Measurements from ENCODE around the gene IFNK.
"Not testable (repeated sequence)": the region's sequence is repeated elsewhere in the genome, so short reads cannot be mapped to it uniquely, and the experiment has no call there.

The IFNK gene

DNA sequence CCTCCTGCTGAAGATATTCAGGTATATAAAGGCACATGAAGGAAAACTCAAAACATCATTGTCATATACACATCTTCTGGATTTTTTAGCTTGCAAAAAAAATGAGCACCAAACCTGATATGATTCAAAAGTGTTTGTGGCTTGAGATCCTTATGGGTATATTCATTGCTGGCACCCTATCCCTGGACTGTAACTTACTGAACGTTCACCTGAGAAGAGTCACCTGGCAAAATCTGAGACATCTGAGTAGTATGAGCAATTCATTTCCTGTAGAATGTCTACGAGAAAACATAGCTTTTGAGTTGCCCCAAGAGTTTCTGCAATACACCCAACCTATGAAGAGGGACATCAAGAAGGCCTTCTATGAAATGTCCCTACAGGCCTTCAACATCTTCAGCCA is at the start of gene IFNK:
Gene IFNK, plus strand, starts transcription at position 55 of the 400 bp plus-strand sequence. Its CDS starts 47 bp downstream, at position 102.
- DNase-seq (ENCODE audit: low spot score) = no peak

DNA sequence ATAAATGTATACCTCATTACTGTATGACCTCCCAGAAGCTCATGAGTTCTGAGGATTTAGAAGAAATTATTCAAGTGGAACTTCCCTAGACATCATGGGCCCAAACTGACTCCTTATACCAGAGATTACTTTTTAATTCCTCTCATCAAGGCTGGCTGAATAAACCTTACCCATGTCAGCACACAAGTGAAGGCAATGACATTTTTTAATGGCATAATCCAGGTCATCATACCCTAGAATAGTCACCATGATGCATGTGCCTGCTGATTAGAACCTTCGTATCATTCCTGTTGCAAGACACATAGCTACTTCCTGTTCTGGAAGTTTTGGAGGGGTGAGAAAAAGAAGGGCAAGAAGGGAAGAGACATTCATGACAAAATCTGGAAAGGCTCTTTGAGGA is 49.8 kb upstream of the IFNK start:
- no peak for DNase-seq (ENCODE audit: low spot score)

GRCh38 chr9:27475057-27475595 is 49.0 kb upstream of the IFNK start:
- DNase-seq (ENCODE audit: low spot score) = no peak

DNA sequence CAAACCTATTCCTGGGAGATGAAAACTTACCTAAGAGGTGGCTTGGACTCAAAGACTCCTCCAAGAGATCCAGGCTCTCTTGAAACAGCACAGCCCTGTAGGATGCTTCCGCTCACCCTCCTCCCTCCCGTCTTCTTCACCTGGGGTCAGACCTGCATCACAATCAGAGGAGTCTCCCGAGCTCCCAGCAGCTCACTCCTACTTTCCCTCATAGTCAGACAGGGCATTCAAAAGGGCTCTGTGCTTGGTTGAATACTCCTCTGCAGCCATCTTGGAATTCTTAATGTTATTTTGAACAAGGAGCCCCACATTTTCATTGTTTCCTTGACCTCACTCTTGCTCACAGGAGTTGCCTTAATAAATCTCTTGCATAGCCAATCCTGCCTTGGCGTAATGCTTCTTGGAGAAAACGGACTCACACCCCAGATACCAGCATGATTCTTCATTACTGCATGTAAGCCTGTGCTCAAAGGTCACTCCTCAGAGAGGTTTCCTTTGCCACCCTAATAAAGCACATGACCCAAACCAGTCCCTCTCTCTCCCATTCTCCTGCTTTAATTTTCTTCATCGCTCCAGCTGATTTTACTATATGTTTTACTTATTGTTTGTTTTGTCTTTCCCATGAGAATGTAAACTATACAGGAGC is 47.1 kb upstream of the IFNK start:
- no peak for DNase-seq (ENCODE audit: low spot score)

GRCh38 chr9:27478322-27478721 is 45.8 kb upstream of the IFNK start:
- no peak for DNase-seq (ENCODE audit: low spot score)

GRCh38 chr9:27482709-27483108 is 41.4 kb upstream of the IFNK start:
- no peak for DNase-seq (ENCODE audit: low spot score)

- no peak for DNase-seq (ENCODE audit: low spot score)
Observed at GRCh38 chr9:27483576-27483975, 40.5 kb upstream of the IFNK start.

GRCh38 chr9:27485158-27485557 is 38.9 kb upstream of the IFNK start:
- no peak for DNase-seq (ENCODE audit: low spot score)

DNA sequence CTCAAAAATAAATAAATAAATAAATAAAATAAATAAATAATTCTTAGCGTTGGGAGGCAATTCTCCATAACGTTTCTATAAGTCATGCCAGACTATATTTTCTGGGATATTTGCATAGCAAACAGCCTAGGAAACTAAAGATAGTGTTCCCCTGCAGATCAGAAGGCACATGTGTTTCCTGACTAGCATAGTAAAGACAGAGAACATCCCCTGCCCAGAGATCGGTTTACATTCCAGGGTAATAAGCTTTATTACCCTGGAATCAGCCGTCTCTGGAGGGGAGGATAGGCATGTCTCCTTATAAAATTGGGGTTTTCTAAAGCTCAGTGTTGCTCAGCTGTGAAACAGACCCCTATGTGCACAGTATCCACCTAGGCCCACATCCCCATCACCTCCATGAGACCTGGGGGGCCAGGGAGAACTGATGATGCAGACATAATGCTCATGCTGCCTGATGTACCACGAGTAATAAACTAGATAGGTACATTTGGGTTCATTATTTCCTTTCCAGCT is 36.9 kb upstream of the IFNK start:
- DNase-seq (ENCODE audit: low spot score) = no peak

GRCh38 chr9:27487927-27488326 is 36.2 kb upstream of the IFNK start:
- no peak for DNase-seq (ENCODE audit: low spot score)

DNA sequence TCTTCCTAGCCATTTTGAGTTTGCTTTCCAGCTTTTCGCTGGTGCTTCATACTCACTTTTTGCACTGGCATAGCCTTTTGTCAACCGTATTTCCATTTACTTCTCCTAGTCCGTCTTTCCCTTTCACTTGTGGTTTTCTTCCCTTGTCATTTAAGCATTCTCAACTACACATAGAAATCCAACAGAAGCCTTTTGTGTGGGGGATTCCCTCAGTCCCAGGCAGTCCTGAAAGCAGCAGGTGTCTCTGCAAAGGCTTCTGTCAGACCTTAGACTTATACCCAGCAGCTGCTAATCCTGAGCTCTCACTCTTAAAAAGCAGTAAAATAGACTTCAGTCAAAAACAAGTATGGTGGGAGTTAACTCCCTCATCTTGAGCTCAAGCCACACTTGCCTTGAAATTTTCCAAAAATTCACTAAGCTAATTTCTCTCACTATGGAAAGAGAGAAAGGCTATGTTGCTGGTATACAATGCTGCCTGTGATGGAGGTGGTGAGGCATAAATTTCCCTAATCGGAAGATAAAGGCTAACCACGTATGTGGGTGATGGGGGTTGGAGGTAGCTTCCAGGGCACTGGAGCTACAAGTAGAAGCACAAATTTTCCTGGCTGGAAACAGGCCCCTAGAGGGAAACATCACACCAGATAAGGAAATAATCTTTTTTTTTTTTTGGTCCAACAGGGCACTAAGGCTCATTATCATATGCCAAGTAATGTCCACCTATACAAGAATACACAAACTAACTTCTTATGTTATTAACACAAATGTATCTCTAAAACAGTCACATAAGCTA is 34.8 kb upstream of the IFNK start:
- no peak for DNase-seq (ENCODE audit: low spot score)

DNA sequence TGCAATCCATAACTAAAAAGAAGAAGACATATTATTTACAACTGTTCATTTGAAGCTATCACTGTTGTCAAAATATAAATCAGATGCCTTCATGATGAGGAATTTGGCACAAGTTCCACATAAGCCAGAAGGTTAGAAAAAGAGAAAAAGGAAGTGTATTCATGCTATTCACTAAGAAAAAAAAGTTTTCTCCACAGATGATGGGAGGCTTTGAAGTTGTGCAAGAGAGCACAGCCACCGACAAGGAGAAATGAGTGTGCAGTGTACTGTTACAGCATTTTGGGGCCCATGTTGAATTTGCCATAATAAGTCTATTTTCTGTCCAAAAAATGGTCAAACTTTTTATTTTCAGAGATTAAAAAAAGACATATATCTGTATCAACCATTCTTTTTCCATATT is 32.9 kb upstream of the IFNK start:
- DNase-seq (ENCODE audit: low spot score) = no peak

DNA sequence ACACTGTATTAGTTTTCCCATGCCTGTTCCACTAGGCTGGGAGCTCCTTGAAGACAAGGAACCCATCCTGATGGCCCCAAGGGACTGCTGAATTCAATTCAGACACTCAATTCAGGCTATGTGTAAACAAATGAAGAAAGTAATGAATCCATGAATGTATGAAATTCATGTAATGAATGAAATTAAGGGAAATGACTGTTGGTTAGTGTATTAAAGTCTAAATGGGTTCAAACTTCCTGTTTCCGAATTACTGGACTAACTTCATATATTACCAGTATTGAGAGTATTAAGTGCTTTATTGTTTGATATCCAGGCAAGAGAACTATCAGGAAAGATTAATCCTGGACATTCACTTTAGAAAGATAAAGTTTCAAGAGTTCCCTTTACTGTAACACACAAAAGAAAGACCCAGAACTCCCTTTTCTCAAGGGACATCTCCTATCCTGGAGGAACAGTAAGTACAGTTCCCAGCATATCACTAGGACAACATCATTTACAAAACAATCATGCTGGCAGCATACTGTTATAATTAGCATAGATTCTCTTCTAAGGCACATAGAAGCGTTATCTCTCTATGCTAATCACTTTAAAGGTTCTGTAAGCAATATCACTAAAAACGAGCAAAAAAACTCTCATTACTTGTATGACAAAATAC is 28.5 kb upstream of the IFNK start:
- DNase-seq (ENCODE audit: low spot score) = no peak

- DNase-seq (ENCODE audit: low spot score) = no peak
Observed at GRCh38 chr9:27496135-27496504, 28.0 kb upstream of the IFNK start.

GRCh38 chr9:27497883-27498417 is 26.1 kb upstream of the IFNK start:
- no peak for DNase-seq (ENCODE audit: low spot score)

DNA sequence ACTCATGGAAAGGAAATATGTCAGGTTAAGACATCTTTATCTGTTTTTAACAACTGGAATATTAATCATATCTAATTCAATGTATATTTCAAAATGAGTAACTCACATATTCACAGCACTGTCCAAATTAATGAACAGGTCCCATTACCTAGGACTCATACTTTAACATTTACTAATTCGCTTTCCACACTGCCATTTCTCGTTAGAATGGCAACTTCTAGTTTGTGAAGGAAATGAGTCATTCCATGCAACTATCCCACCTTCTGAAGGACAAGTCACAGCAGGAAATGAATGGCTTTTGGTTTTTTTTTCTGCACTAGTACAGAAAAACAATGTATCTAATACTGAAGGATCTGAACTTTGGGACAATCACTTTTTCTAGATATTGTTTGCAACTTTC is 24.6 kb upstream of the IFNK start:
- DNase-seq (ENCODE audit: low spot score) = no peak

GRCh38 chr9:27500902-27501301 is 23.2 kb upstream of the IFNK start:
- DNase-seq (ENCODE audit: low spot score) = not testable (repeated sequence)

DNA sequence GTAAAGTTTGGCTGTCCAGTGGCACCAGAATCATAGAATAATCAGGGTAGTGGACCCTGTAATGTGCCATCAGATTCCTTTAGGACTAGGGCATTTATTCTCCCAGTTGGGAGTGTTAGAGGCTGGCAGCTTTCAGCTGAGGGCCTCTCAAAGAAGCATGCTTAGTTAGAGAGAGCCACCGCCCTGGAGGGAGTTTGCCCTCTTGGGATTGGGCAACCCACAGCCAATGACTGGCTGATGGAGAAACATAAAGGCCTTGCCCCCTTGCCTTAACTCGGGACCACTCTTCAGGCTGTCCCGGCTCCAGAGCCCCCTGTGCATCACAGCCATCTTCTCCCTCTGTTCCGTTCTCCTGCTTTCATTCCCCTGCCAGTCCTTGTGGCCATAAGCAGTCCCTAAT is 20.5 kb upstream of the IFNK start:
- DNase-seq (ENCODE audit: low spot score) = no peak

- no peak for DNase-seq (ENCODE audit: low spot score)
Observed at GRCh38 chr9:27504259-27504658, 19.8 kb upstream of the IFNK start.

DNA sequence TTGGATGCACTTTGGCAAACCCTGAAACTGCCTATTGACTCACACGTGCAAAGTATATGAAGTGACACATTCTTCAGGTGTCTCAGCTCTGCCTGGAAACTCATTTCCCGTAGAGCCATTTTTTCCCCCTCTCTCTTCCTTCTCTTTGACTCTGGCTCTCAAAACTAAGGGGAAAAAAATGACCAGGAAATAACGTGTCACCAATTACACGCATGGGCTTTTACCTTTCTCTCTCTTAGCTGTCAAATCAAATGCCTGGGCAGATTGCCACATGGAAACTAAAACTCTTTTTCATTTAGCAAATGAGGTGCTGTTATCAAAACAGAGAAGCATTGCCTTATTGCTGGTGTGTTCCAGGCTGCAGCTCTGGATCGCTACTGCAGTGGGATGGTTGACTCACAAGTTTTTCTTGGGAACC is 18.3 kb upstream of the IFNK start:
- no peak for DNase-seq (ENCODE audit: low spot score)

DNA sequence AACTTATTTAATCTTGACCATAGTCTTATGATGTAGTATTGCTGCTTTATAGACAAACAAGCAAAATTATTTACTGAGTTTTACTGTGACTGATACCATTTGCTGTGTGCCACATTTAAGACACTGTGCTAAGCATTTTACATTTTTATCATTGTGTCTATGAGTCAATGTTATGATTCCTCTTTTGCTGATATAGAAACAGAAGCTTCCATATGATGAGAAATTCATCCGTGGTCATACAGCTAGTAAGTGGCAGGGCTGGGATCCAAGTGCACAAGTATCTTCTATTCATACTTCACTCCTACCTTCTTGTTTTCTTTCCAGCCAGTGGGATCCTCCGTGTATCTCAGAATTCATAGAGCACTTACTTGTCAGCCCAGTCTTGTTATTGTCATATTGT is 17.1 kb upstream of the IFNK start:
- no peak for DNase-seq (ENCODE audit: low spot score)

GRCh38 chr9:27510780-27511179 is 13.3 kb upstream of the IFNK start:
- DNase-seq (ENCODE audit: low spot score) = no peak

- DNase-seq (ENCODE audit: low spot score) = no peak
Observed at GRCh38 chr9:27511771-27512170, 12.3 kb upstream of the IFNK start.
